Thyroid gland (tissue), 4 donors: Measurements from ENCODE around the gene CYP3A4. TPM values are rescaled to one million over a fixed set of nuclear protein-coding genes. Genes with fewer than 3 reads are reported as not detected.

Experiments
- DNase-seq, 2 donors: peaks; one replicate each; pipeline ENCODE4 v3.0.0-alpha.2; 2019
- H3K27ac ChIP-seq, 3 donors: fragments of 200-600 bp; sonication (generic); 1 replicate in 2 of 3; 2 replicates in 1 of 3; pipeline ENCODE4 v1.5.1; 2016 to 2019; ENCODE audit warnings: mild to moderate bottlenecking in 1 of 3, moderate library complexity in 1 of 3
- H3K27me3 ChIP-seq: fragments of 200-600 bp; sonication (generic); one replicate; pipeline ENCODE4 v1.5.1; 2019
- H3K36me3 ChIP-seq, 2 donors: fragments of 200-600 bp; sonication (generic); one replicate each; pipeline ENCODE4 v1.5.1; 2016 to 2019
- H3K4me1 ChIP-seq, 2 donors: fragments of 200-600 bp; sonication (generic); one replicate each; pipeline ENCODE4 v1.5.1; 2017 to 2019
- H3K4me3 ChIP-seq, 3 donors: fragments of 200-600 bp; sonication (generic); replicated peaks in 1 of 3; 1 replicate in 2 of 3; 2 replicates in 1 of 3; pipeline ENCODE4 v1.5.1; 2016; ENCODE audit warnings: mild to moderate bottlenecking in 1 of 3
- H3K9me3 ChIP-seq: fragments of 200-600 bp; sonication (generic); one replicate; pipeline ENCODE4 v1.5.1; 2017
- CTCF ChIP-seq, 6 experiments: fragments of 200-600 bp in 3 of 6; fragments of 450-650 bp in 3 of 6; sonication (generic) in 3 of 6; IDR thresholded peaks; one replicate each; pipeline ENCODE4 v1.5.1; 2016 to 2019; ENCODE audit warnings: antibody characterized with exemption in 6 of 6, mild to moderate bottlenecking in 2 of 6, inconsistent platforms in 1 of 6, moderate library complexity in 1 of 6
- POLR2A ChIP-seq, 2 donors: fragments of 450-650 bp; IDR thresholded peaks; one replicate each; pipeline ENCODE4 v1.6.1; 2017; ENCODE audit warnings: antibody characterized with exemption in 2 of 2, mild to moderate bottlenecking in 2 of 2, moderate library complexity in 1 of 2
- WGBS, 2 donors: methylation state at CpG; one replicate each; pipeline ENCODE4 v1.1.5; 2017; 5-methylcytosine and 5-hydroxymethylcytosine counted together
- intact Hi-C: fragments of 100-400 bp; cut with DNase I; formaldehyde crosslinking; loops from one replicate; pipeline ENCODE4 v1.15.1; 2023
- total RNA-seq, 4 donors: library from RNA; depleted of rRNA; stranded (reverse); fragments of >200 nt; gene quantifications; one replicate each; pipeline ENCODE4 v1.2.3, GENCODE V29; 2016

CYP3A4 gene
- total RNA-seq, 4 donors from 2014 or later, result not detected

- H3K27ac ChIP-seq, result no peak overlapping the region
- TF ChIP-seq POLR2A (IDR thresholded peaks at IDR 0.05) (no peak), CTCF (IDR thresholded peaks at IDR 0.05) (no peak)
- no peak overlapping the region for H3K4me3 ChIP-seq
- WGBS, 2 donors, result 73 to 79% methylated on average over 5 of the region's 5 CpGs
- H3K27me3 ChIP-seq, result no peaks in the 10 kb centered on the region
- H3K9me3 ChIP-seq, result no peaks in the 10 kb centered on the region
- no peaks in the 10 kb centered on the region for H3K36me3 ChIP-seq
- no peaks in the 10 kb centered on the region for H3K4me1 ChIP-seq
- intact Hi-C loops, result no loop called here
- DNase-seq, result no peak
Observed at GRCh38 chr7:99791667-99792369, 7.8 kb upstream of the CYP3A4 start.

GRCh38 chr7:99791021-99791420 lies 7.0 kb upstream of the CYP3A4 start:
- Histone ChIP-seq H3K36me3 (no peaks in the 10 kb centered on the region), H3K27me3 (no peaks in the 10 kb centered on the region), H3K27ac (no peak overlapping the region), H3K4me1 (no peaks in the 10 kb centered on the region), H3K9me3 (no peaks in the 10 kb centered on the region), H3K4me3 (no peak overlapping the region)
- intact Hi-C loops, result no loop called here
- no peak for TF ChIP-seq POLR2A (IDR thresholded peaks at IDR 0.05)
- no peak for TF ChIP-seq CTCF (IDR thresholded peaks at IDR 0.05)
- 73 to 84% methylated on average over 1 of the region's 1 CpG for WGBS, 2 donors
- no peak for DNase-seq

GRCh38 chr7:99790407-99790806 lies 6.4 kb upstream of the CYP3A4 start:
- intact Hi-C loops, result no loop called here
- H3K4me3 ChIP-seq, result no peak overlapping the region
- H3K36me3 ChIP-seq, result no peaks in the 10 kb centered on the region
- H3K4me1 ChIP-seq, result no peaks in the 10 kb centered on the region
- H3K9me3 ChIP-seq, result no peaks in the 10 kb centered on the region
- H3K27ac ChIP-seq, result no peak overlapping the region
- WGBS, 2 donors, result 77 to 81% methylated on average over 3 of the region's 3 CpGs
- H3K27me3 ChIP-seq, result no peaks in the 10 kb centered on the region
- DNase-seq, result no peak
- TF ChIP-seq POLR2A (IDR thresholded peaks at IDR 0.05), result no peak
- no peak for TF ChIP-seq CTCF (IDR thresholded peaks at IDR 0.05)

GRCh38 chr7:99789441-99790070 lies 5.6 kb upstream of the CYP3A4 start:
- DNase-seq, result no peak
- intact Hi-C loops, result no loop called here
- 56 to 62% methylated on average over 4 of the region's 4 CpGs for WGBS, 2 donors
- no peaks in the 10 kb centered on the region for H3K9me3 ChIP-seq
- no peak overlapping the region for H3K27ac ChIP-seq
- H3K4me3 ChIP-seq, result no peak overlapping the region
- TF ChIP-seq CTCF (IDR thresholded peaks at IDR 0.05) (no peak), POLR2A (IDR thresholded peaks at IDR 0.05) (no peak)
- H3K27me3 ChIP-seq, result no peaks in the 10 kb centered on the region
- no peaks in the 10 kb centered on the region for H3K36me3 ChIP-seq
- no peaks in the 10 kb centered on the region for H3K4me1 ChIP-seq

- Histone ChIP-seq H3K9me3 (no peaks in the 10 kb centered on the region), H3K27me3 (no peaks in the 10 kb centered on the region), H3K36me3 (no peaks in the 10 kb centered on the region), H3K27ac (no peak overlapping the region), H3K4me3 (no peak overlapping the region), H3K4me1 (no peaks in the 10 kb centered on the region)
- intact Hi-C loops, result no loop called here
- TF ChIP-seq CTCF (IDR thresholded peaks at IDR 0.05) (no peak), POLR2A (IDR thresholded peaks at IDR 0.05) (no peak)
- WGBS, 2 donors, result 50 to 79% methylated on average over 2 of the region's 2 CpGs
- DNase-seq, result no peak
Observed at GRCh38 chr7:99788554-99788953, 4.6 kb upstream of the CYP3A4 start.
